Kidney (tissue), 14 donors: Measurements from ENCODE around the gene POLR2F. TPM values are rescaled to one million over a fixed set of nuclear protein-coding genes. Genes with fewer than 3 reads are reported as not detected.

ENCODE experiments used
- DNase-seq, 5 donors: peaks; one replicate each; pipeline ENCODE4 v3.0.0-alpha.2; 2013 to 2020
- FAIRE-seq: peaks from 2 replicates; lab custom pipeline; 2012; peaks lifted over from hg19 to GRCh38; lab: Jason Lieb, UNC
- H3K27ac ChIP-seq, 2 donors: one replicate each; pipeline ENCODE4 v1.7.0; 2013; ENCODE audit warnings: low read depth in 2 of 2, low read length in 2 of 2, inconsistent platforms in 1 of 2
- H3K27me3 ChIP-seq: one replicate; pipeline ENCODE4 v1.7.1; 2013; ENCODE audit warnings: low read length, inconsistent platforms; ENCODE audit not compliant: control insufficient read depth, insufficient read depth
- H3K36me3 ChIP-seq, 3 donors: one replicate each; pipeline versions ENCODE4 v1.7.0 to v1.7.1; 2013; ENCODE audit warnings: low read length in 3 of 3, control low read depth in 1 of 3, inconsistent platforms in 1 of 3; ENCODE audit not compliant: insufficient read depth in 3 of 3, control insufficient read depth in 2 of 3
- H3K4me1 ChIP-seq, 3 donors: one replicate each; pipeline versions ENCODE4 v1.7.0 to v1.7.1; 2013; ENCODE audit warnings: low read length in 3 of 3, inconsistent platforms in 1 of 3, low read depth in 1 of 3; ENCODE audit not compliant: control insufficient read depth in 2 of 3, insufficient read depth in 2 of 3
- H3K4me3 ChIP-seq, 3 donors: one replicate each; pipeline versions ENCODE4 v1.7.0 to v1.8.1; 2013; ENCODE audit warnings: low read length in 3 of 3, control low read depth in 1 of 3, inconsistent platforms in 1 of 3
- H3K9ac ChIP-seq, 3 donors: one replicate each; pipeline versions ENCODE4 v1.7.0 to v1.7.1; 2013; ENCODE audit warnings: low read length in 3 of 3, control low read depth in 1 of 3, inconsistent platforms in 1 of 3
- H3K9me3 ChIP-seq, 3 donors: one replicate each; pipeline versions ENCODE4 v1.7.0 to v1.7.1; 2013; ENCODE audit warnings: low read length in 3 of 3, control low read depth in 1 of 3, inconsistent platforms in 1 of 3; ENCODE audit not compliant: control insufficient read depth in 2 of 3, insufficient read depth in 1 of 3
- intact Hi-C: fragments of 100-400 bp; cut with DNase I; formaldehyde crosslinking; loops from one replicate; pipeline ENCODE4 v1.11.1; 2022
- polyA plus RNA-seq: library from polyadenylated mRNA; stranded (reverse); fragments of 350-450 nt; fragmentation: Illumina TruSeq; extraction: RNeasy Lipid Tissue Mini Kit (QIAGEN cat#74804); gene quantifications from one replicate; pipeline ENCODE4 v1.2.3, GENCODE V29; 2014; ENCODE audit warnings: low read depth, low replicate concordance; ENCODE audit not compliant: insufficient read depth
- total RNA-seq: library from RNA; stranded (reverse); fragmentation: NEBNext Ultra II Directional; extraction: Animal tissue kit (Norgen Biotek cat#: 25700); gene quantifications from one replicate; pipeline ENCODE4 v1.2.1, GENCODE V29; 2021
- TF ChIP-seq, protein P1 (sequence below): IDR thresholded peaks from 3 replicates; pipeline ENCODE4 v1.5.1; 2012; ENCODE audit warnings: mild to moderate bottlenecking, moderate library complexity, borderline replicate concordance; ENCODE audit not compliant: insufficient read depth; ENCODE audit errors: extremely low read depth
- donor health status: control.
- donor health status: control.
- donor health status: control.
- donor health status: control.
- donor health status: control.
- donor health status: DM: yes; HTN: yes; CAD: no.
- donor health status: Normal renal cell carcinoma (clear cell type).

POLR2F gene
- total and polyA plus RNA-seq, 2 donors from 2014 or later: 57.9 to 121 TPM

GRCh38 chr22:37940698-37941376 lies 12.7 kb upstream of the POLR2F start:
- Histone ChIP-seq H3K4me3 (no peak overlapping the region), H3K27me3 (no peaks in the 10 kb centered on the region), H3K27ac (no peak overlapping the region), H3K36me3 (peaks cover 0 to 19% (median 11%) of the 10 kb centered on the region in 3 donors), H3K9ac (no peak overlapping the region), H3K9me3 (no peaks in the 10 kb centered on the region), H3K4me1 (peaks cover 0 to 10% (median 6%) of the 10 kb centered on the region in 3 donors)
- intact Hi-C loops: no loop called here
- no peak for DNase-seq
- FAIRE-seq: no peak
- TF ChIP-seq, protein P1, sequence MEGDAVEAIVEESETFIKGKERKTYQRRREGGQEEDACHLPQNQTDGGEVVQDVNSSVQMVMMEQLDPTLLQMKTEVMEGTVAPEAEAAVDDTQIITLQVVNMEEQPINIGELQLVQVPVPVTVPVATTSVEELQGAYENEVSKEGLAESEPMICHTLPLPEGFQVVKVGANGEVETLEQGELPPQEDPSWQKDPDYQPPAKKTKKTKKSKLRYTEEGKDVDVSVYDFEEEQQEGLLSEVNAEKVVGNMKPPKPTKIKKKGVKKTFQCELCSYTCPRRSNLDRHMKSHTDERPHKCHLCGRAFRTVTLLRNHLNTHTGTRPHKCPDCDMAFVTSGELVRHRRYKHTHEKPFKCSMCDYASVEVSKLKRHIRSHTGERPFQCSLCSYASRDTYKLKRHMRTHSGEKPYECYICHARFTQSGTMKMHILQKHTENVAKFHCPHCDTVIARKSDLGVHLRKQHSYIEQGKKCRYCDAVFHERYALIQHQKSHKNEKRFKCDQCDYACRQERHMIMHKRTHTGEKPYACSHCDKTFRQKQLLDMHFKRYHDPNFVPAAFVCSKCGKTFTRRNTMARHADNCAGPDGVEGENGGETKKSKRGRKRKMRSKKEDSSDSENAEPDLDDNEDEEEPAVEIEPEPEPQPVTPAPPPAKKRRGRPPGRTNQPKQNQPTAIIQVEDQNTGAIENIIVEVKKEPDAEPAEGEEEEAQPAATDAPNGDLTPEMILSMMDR: no peak

DNA sequence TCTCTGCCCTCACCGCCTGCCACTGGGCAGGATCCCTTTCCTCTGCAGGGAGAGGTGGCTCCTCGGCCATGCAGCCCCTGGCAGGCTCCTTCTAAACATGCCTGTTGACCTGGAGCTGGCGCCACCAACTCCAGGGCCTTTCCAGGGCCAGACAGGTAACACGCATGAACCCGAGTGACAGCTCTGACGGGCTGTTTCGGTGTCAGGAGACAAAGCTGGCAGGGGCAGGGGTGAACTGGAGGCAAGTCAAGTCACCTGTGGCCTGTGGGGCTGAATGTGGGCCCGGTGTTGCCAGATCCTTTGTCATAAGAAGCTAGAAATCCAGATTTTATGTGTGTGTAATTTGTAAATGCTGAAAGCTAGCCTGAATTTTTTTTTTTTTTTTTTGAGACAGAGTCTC lies 11.4 kb upstream of the POLR2F start:
- no peak overlapping the region for H3K9ac ChIP-seq
- H3K4me1 ChIP-seq: peaks cover 0 to 10% (median 6%) of the 10 kb centered on the region in 3 donors
- DNase-seq (peak in 1 of 5 donors; percentile 59), FAIRE-seq (no peak)
- no peak overlapping the region for H3K4me3 ChIP-seq
- TF ChIP-seq, protein P1: no peak
- H3K9me3 ChIP-seq: no peaks in the 10 kb centered on the region
- no peak overlapping the region for H3K27ac ChIP-seq
- peaks cover 0 to 17% (median 11%) of the 10 kb centered on the region in 3 donors for H3K36me3 ChIP-seq
- H3K27me3 ChIP-seq: no peaks in the 10 kb centered on the region
- intact Hi-C loops: no loop called here

- FAIRE-seq (no peak), DNase-seq (peak in 3 of 5 donors; percentile 65 to 82 (median 79))
- Histone ChIP-seq H3K4me1 (peaks cover 0 to 10% (median 6%) of the 10 kb centered on the region in 3 donors), H3K9ac (peak overlapping the region in 1 of 3 donors; percentile 19), H3K4me3 (peak overlapping the region in 1 of 3 donors; percentile 6), H3K27ac (peak overlapping the region; percentile 13 to 39), H3K36me3 (peaks cover 0 to 11% (median 11%) of the 10 kb centered on the region in 3 donors), H3K9me3 (no peaks in the 10 kb centered on the region), H3K27me3 (no peaks in the 10 kb centered on the region)
- intact Hi-C loops: no loop called here
- TF ChIP-seq, protein P1: no peak
These were observed 10.2 kb upstream of the POLR2F start for GRCh38 chr22:37943136-37943824.
